GM12875 (cell line): ENCODE data around the gene TCHHL1.
"Not testable (repeated sequence)": the region's sequence is repeated elsewhere in the genome, so short reads cannot be mapped to it uniquely, and the experiment has no call there.

Experiments used
- H3K4me3 ChIP-seq: one replicate; pipeline ENCODE4 v1.5.1; 2011; ENCODE audit warnings: low read depth, low read length, control low read depth
- CTCF ChIP-seq: IDR thresholded peaks from 2 replicates; pipeline ENCODE4 v1.5.1; 2011; ENCODE audit warnings: low read depth, mild to moderate bottlenecking, control low read depth, inconsistent platforms, low read length, moderate library complexity, borderline replicate concordance; ENCODE audit not compliant: insufficient read depth

Gene TCHHL1

GRCh38 chr1:152086760-152087159 is 2.1 kb downstream of the TCHHL1 start:
- TF ChIP-seq CTCF, result no peak
- no peak overlapping the region for H3K4me3 ChIP-seq

GRCh38 chr1:152084853-152085252 is 4.0 kb downstream of the TCHHL1 start:
- TF ChIP-seq CTCF, result no peak
- no peak overlapping the region for H3K4me3 ChIP-seq

- not testable (repeated sequence) for H3K4me3 ChIP-seq
Measured at GRCh38 chr1:152081026-152081425, 7.8 kb downstream of the TCHHL1 start.

- H3K4me3 ChIP-seq, result not testable (repeated sequence)
Measured at GRCh38 chr1:152080494-152080893, 8.4 kb downstream of the TCHHL1 start.

GRCh38 chr1:152078831-152079441 is 9.9 kb downstream of the TCHHL1 start:
- H3K4me3 ChIP-seq, result no peak overlapping the region
- no peak for TF ChIP-seq CTCF

GRCh38 chr1:152072311-152072710 is 16.6 kb downstream of the TCHHL1 start:
- TF ChIP-seq CTCF, result no peak
- H3K4me3 ChIP-seq, result no peak overlapping the region

- TF ChIP-seq CTCF, result no peak
- H3K4me3 ChIP-seq, result no peak overlapping the region
Measured at GRCh38 chr1:152071123-152071522, 17.7 kb downstream of the TCHHL1 start.

- TF ChIP-seq CTCF, result no peak
Measured at GRCh38 chr1:152067929-152068328, 20.9 kb downstream of the TCHHL1 start.

More at GRCh38 chr1:152067929-152068328, 20.9 kb downstream of the TCHHL1 start:
- H3K4me3 ChIP-seq, result no peak overlapping the region
